ENCODE results near the gene NUDCD3.

DNA sequence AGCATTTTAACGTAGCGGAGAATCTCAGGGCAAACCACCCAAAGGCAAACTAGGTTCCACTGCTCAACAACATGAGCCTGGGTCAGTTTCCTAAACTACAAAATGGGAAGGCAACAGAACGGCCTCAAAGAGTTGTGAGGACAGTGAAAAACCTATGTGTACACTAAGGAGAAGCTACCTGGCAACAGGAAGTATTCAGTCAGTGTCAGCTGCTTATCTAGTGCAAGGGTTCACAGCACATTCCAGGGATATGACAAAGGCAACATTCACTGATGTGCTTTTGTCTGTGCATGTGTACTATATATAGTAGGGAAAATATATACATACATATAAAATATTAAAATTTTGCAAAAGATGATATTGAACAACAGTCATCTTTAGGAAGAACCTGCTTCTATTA is 17.2 kb downstream of the NUDCD3 start:
- no peak for TF ChIP-seq EZH2 (IDR thresholded peaks at IDR 0.05; ENCODE audit: borderline replicate concordance, low read length)
- TF ChIP-seq, protein P1, sequence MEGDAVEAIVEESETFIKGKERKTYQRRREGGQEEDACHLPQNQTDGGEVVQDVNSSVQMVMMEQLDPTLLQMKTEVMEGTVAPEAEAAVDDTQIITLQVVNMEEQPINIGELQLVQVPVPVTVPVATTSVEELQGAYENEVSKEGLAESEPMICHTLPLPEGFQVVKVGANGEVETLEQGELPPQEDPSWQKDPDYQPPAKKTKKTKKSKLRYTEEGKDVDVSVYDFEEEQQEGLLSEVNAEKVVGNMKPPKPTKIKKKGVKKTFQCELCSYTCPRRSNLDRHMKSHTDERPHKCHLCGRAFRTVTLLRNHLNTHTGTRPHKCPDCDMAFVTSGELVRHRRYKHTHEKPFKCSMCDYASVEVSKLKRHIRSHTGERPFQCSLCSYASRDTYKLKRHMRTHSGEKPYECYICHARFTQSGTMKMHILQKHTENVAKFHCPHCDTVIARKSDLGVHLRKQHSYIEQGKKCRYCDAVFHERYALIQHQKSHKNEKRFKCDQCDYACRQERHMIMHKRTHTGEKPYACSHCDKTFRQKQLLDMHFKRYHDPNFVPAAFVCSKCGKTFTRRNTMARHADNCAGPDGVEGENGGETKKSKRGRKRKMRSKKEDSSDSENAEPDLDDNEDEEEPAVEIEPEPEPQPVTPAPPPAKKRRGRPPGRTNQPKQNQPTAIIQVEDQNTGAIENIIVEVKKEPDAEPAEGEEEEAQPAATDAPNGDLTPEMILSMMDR (conservative IDR thresholded peaks at IDR 0.05 in 1 of 2, IDR thresholded peaks at IDR 0.05 in 1 of 2; ENCODE audit: extremely low read depth in 1 of 2, insufficient read depth in 1 of 2, low read depth in 1 of 2, low read length in 2 of 2) = no peak
